ENCODE measurements around the gene SORBS1.

Gene SORBS1

GRCh38 chr10:95389176-95389575 is 172.0 kb downstream of the SORBS1 start:
- no peak overlapping the region for H2AFZ ChIP-seq (ENCODE audit: insufficient read depth, low read length, poor library complexity)
- no peaks in the 10 kb centered on the region for H3K27me3 ChIP-seq (ENCODE audit: insufficient read depth, low read length)
- H3K4me2 ChIP-seq (ENCODE audit: low read length): no peak overlapping the region
- WGBS (ENCODE audit: extremely low coverage, insufficient coverage, insufficient read length): no CpG with 5 or more reads among the region's 2 CpGs
- no peak overlapping the region for H2BK12ac ChIP-seq (ENCODE audit: low read length)
- H4K8ac ChIP-seq (ENCODE audit: low read depth, low read length): no peak overlapping the region
- H4K12ac ChIP-seq (ENCODE audit: low read depth, low read length): no peak overlapping the region
- no peak overlapping the region for H3K4ac ChIP-seq (ENCODE audit: low read depth, low read length)
- no peak overlapping the region for H4K91ac ChIP-seq (ENCODE audit: low read depth, low read length)
- no peak for DNase-seq
- H3K14ac ChIP-seq (ENCODE audit: low read length): no peak overlapping the region
- H3K79me1 ChIP-seq (ENCODE audit: low read length): no peaks in the 10 kb centered on the region
- H3K27ac ChIP-seq (ENCODE audit: low read depth, low read length): no peak overlapping the region
- H3K4me3 ChIP-seq (ENCODE audit: low read depth, low read length): no peak overlapping the region
- peaks cover 0 to 1% of the 10 kb centered on the region in 2 experiments for H3K4me1 ChIP-seq (ENCODE audit: control insufficient read depth in 1 of 2, insufficient read depth in 2 of 2, low read length in 2 of 2)
- H2AK5ac ChIP-seq (ENCODE audit: low read length): no peak overlapping the region
- H2BK5ac ChIP-seq (ENCODE audit: low read depth, low read length, poor library complexity): no peak overlapping the region
- H3K18ac ChIP-seq (ENCODE audit: low read length): no peak overlapping the region
- H2BK120ac ChIP-seq (ENCODE audit: insufficient read depth, low read length, poor library complexity): no peak overlapping the region
- H3K79me2 ChIP-seq (ENCODE audit: control insufficient read depth, insufficient read depth, low read length, poor library complexity): no peaks in the 10 kb centered on the region
- H3K9me3 ChIP-seq (ENCODE audit: insufficient read depth, low read depth, low read length): peaks cover 2% of the 10 kb centered on the region
- H3K36me3 ChIP-seq (ENCODE audit: control insufficient read depth in 1 of 2, insufficient read depth in 2 of 2, low read length in 2 of 2): no peaks in the 10 kb centered on the region
- no peak overlapping the region for H3K23ac ChIP-seq (ENCODE audit: low read length)
- no peak overlapping the region for H3K9ac ChIP-seq (ENCODE audit: low read length)

- H3K4me3 ChIP-seq (ENCODE audit: low read depth, low read length): no peak overlapping the region
- no CpG with 5 or more reads among the region's 1 CpG for WGBS (ENCODE audit: extremely low coverage, insufficient coverage, insufficient read length)
These were observed 172.6 kb downstream of the SORBS1 start for GRCh38 chr10:95388539-95388938.

DNA sequence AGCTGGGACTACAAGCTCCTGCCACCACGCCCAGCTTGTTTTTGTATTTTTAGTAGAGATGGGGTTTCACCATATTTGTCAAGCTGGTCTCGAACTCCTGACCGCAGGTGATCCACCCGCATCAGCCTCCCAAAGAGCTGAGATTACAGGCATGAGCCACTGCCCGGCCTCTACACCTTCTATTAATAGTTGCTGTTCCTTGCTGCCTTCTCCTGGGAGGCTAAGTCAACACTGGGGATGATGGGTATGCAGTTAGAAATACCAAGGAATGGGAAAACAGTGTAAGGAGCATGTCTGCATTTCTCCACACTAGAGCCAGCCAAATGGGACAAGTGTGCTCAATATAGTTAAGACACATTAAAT is 173.1 kb downstream of the SORBS1 start:
- Histone ChIP-seq H2BK5ac (ENCODE audit: low read depth, low read length, poor library complexity) (no peak overlapping the region), H3K18ac (ENCODE audit: low read length) (no peak overlapping the region), H4K8ac (ENCODE audit: low read depth, low read length) (no peak overlapping the region), H3K4ac (ENCODE audit: low read depth, low read length) (no peak overlapping the region), H4K91ac (ENCODE audit: low read depth, low read length) (no peak overlapping the region), H3K4me3 (ENCODE audit: low read depth, low read length) (no peak overlapping the region), H3K27ac (ENCODE audit: low read depth, low read length) (no peak overlapping the region), H3K79me2 (ENCODE audit: control insufficient read depth, insufficient read depth, low read length, poor library complexity) (no peaks in the 10 kb centered on the region), H3K23ac (ENCODE audit: low read length) (no peak overlapping the region), H3K36me3 (ENCODE audit: control insufficient read depth in 1 of 2, insufficient read depth in 2 of 2, low read length in 2 of 2) (no peaks in the 10 kb centered on the region), H3K79me1 (ENCODE audit: low read length) (no peaks in the 10 kb centered on the region), H3K9me3 (ENCODE audit: insufficient read depth, low read depth, low read length) (peaks cover 2% of the 10 kb centered on the region), H3K14ac (ENCODE audit: low read length) (no peak overlapping the region), H3K4me2 (ENCODE audit: low read length) (no peak overlapping the region), H2BK120ac (ENCODE audit: insufficient read depth, low read length, poor library complexity) (no peak overlapping the region), H4K12ac (ENCODE audit: low read depth, low read length) (no peak overlapping the region), H2AK5ac (ENCODE audit: low read length) (no peak overlapping the region), H3K4me1 (ENCODE audit: control insufficient read depth in 1 of 2, insufficient read depth in 2 of 2, low read length in 2 of 2) (no peaks in the 10 kb centered on the region), H3K27me3 (ENCODE audit: insufficient read depth, low read length) (no peaks in the 10 kb centered on the region), H2AFZ (ENCODE audit: insufficient read depth, low read length, poor library complexity) (no peak overlapping the region), H3K9ac (ENCODE audit: low read length) (no peak overlapping the region), H2BK12ac (ENCODE audit: low read length) (no peak overlapping the region)
- WGBS (ENCODE audit: extremely low coverage, insufficient coverage, insufficient read length): no CpG with 5 or more reads among the region's 5 CpGs
- no peak for DNase-seq

More at GRCh38 chr10:95388539-95388938, 172.6 kb downstream of the SORBS1 start:
- Histone ChIP-seq H3K4me1 (ENCODE audit: control insufficient read depth in 1 of 2, insufficient read depth in 2 of 2, low read length in 2 of 2) (no peaks in the 10 kb centered on the region), H3K79me1 (ENCODE audit: low read length) (no peaks in the 10 kb centered on the region), H3K9ac (ENCODE audit: low read length) (no peak overlapping the region), H2AK5ac (ENCODE audit: low read length) (no peak overlapping the region), H4K91ac (ENCODE audit: low read depth, low read length) (no peak overlapping the region), H3K79me2 (ENCODE audit: control insufficient read depth, insufficient read depth, low read length, poor library complexity) (no peaks in the 10 kb centered on the region), H4K8ac (ENCODE audit: low read depth, low read length) (no peak overlapping the region), H2BK5ac (ENCODE audit: low read depth, low read length, poor library complexity) (no peak overlapping the region), H3K4ac (ENCODE audit: low read depth, low read length) (no peak overlapping the region), H4K12ac (ENCODE audit: low read depth, low read length) (no peak overlapping the region), H3K14ac (ENCODE audit: low read length) (no peak overlapping the region), H3K23ac (ENCODE audit: low read length) (no peak overlapping the region), H2BK120ac (ENCODE audit: insufficient read depth, low read length, poor library complexity) (no peak overlapping the region), H3K4me2 (ENCODE audit: low read length) (no peak overlapping the region), H3K18ac (ENCODE audit: low read length) (no peak overlapping the region), H2AFZ (ENCODE audit: insufficient read depth, low read length, poor library complexity) (no peak overlapping the region), H3K9me3 (ENCODE audit: insufficient read depth, low read depth, low read length) (peaks cover 2% of the 10 kb centered on the region), H3K27me3 (ENCODE audit: insufficient read depth, low read length) (no peaks in the 10 kb centered on the region), H3K27ac (ENCODE audit: low read depth, low read length) (no peak overlapping the region), H2BK12ac (ENCODE audit: low read length) (no peak overlapping the region), H3K36me3 (ENCODE audit: control insufficient read depth in 1 of 2, insufficient read depth in 2 of 2, low read length in 2 of 2) (no peaks in the 10 kb centered on the region)
- DNase-seq: no peak

DNA sequence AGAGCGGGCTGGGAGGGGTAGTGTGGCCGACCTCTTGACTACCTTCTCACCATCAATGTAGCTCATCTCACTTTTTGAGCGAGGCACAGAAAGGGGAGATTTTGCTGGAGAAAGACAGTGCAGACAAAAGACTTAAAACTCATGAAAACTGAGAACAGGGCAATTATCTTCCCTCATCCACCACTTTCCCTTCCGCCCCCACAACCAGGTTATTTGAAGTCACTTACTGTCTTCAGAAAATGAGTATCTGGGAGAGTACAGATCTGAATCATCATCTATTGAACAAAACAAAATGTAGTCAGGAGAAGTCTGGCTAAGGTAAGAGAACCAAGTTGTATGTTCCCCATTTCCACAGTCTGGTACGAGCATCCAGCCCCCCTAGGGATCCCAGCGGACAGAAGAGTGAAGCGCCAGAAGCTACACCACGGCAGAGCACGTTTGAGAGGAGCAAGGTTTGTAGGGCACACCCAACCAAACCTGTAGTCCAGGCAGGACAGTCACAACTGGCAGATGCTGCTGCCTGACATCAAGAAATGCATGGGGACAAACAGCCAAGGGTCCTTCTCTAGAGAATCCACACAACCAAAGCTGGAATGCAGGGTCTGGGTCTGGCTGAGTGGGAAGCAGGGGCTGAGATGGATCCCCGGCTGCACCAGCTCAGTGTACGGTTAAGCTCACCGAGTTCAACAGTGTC is 177.0 kb downstream of the SORBS1 start:
- Histone ChIP-seq H3K4me2 (ENCODE audit: low read length) (no peak overlapping the region), H3K79me1 (ENCODE audit: low read length) (no peaks in the 10 kb centered on the region), H3K14ac (ENCODE audit: low read length) (no peak overlapping the region), H3K4me1 (ENCODE audit: control insufficient read depth in 1 of 2, insufficient read depth in 2 of 2, low read length in 2 of 2) (no peaks in the 10 kb centered on the region), H3K9ac (ENCODE audit: low read length) (no peak overlapping the region), H4K91ac (ENCODE audit: low read depth, low read length) (no peak overlapping the region), H4K8ac (ENCODE audit: low read depth, low read length) (no peak overlapping the region), H2BK120ac (ENCODE audit: insufficient read depth, low read length, poor library complexity) (no peak overlapping the region), H3K27ac (ENCODE audit: low read depth, low read length) (no peak overlapping the region), H2BK12ac (ENCODE audit: low read length) (no peak overlapping the region), H3K79me2 (ENCODE audit: control insufficient read depth, insufficient read depth, low read length, poor library complexity) (no peaks in the 10 kb centered on the region), H3K4ac (ENCODE audit: low read depth, low read length) (no peak overlapping the region), H2AFZ (ENCODE audit: insufficient read depth, low read length, poor library complexity) (no peak overlapping the region), H4K12ac (ENCODE audit: low read depth, low read length) (no peak overlapping the region), H3K9me3 (ENCODE audit: insufficient read depth, low read depth, low read length) (no peaks in the 10 kb centered on the region), H3K4me3 (ENCODE audit: low read depth, low read length) (no peak overlapping the region), H3K36me3 (ENCODE audit: control insufficient read depth in 1 of 2, insufficient read depth in 2 of 2, low read length in 2 of 2) (peaks cover 0 to 2% of the 10 kb centered on the region in 2 experiments), H3K23ac (ENCODE audit: low read length) (no peak overlapping the region), H2AK5ac (ENCODE audit: low read length) (no peak overlapping the region), H2BK5ac (ENCODE audit: low read depth, low read length, poor library complexity) (no peak overlapping the region), H3K27me3 (ENCODE audit: insufficient read depth, low read length) (no peaks in the 10 kb centered on the region), H3K18ac (ENCODE audit: low read length) (no peak overlapping the region)
- DNase-seq: no peak
- WGBS (ENCODE audit: extremely low coverage, insufficient coverage, insufficient read length): no CpG with 5 or more reads among the region's 12 CpGs

All from trophoblast cell (in vitro differentiated cells and primary cell).